ELF-1 (cell line): ENCODE data around the gene EIF3K.
A peak's percentile ranks its signal among the peaks of the same experiment; 100 is the strongest.
"Not testable (repeated sequence)": the region's sequence is repeated elsewhere in the genome, so short reads cannot be mapped to it uniquely, and the experiment has no call there.

Source experiments
- DNase-seq: peaks from one replicate; pipeline ENCODE4 v3.0.0-alpha.2; 2016; ENCODE audit warnings: low read depth, low spot score

Gene EIF3K

GRCh38 chr19:38618590-38619360 lies at the start of gene EIF3K:
EIF3K (plus strand) TSS chr19:38619188; CDS start chr19:38619269, 81 bp downstream.
- peak; percentile 100 for DNase-seq

GRCh38 chr19:38569368-38569983 lies 49.5 kb upstream of the EIF3K start:
- no peak for DNase-seq

GRCh38 chr19:38571682-38572081 lies 47.3 kb upstream of the EIF3K start:
- DNase-seq, result no peak

GRCh38 chr19:38577826-38578225 lies 41.2 kb upstream of the EIF3K start:
- DNase-seq, result no peak

- not testable (repeated sequence) for DNase-seq
Measured at GRCh38 chr19:38579304-38579703, 39.7 kb upstream of the EIF3K start.

- no peak for DNase-seq
Measured at GRCh38 chr19:38580080-38580479, 38.9 kb upstream of the EIF3K start.

- DNase-seq, result no peak
Measured at GRCh38 chr19:38583219-38583984, 35.6 kb upstream of the EIF3K start.

GRCh38 chr19:38583985-38584305 lies 35.0 kb upstream of the EIF3K start:
- no peak for DNase-seq

GRCh38 chr19:38587562-38587961 lies 31.4 kb upstream of the EIF3K start:
- DNase-seq, result no peak

GRCh38 chr19:38588041-38588440 lies 30.9 kb upstream of the EIF3K start:
- DNase-seq, result no peak

- DNase-seq, result peak; percentile 27
Measured at GRCh38 chr19:38592940-38593339, 26.0 kb upstream of the EIF3K start.

- DNase-seq, result peak; percentile 99
Measured at GRCh38 chr19:38596057-38596981, 22.7 kb upstream of the EIF3K start.

- DNase-seq, result no peak
Measured at GRCh38 chr19:38597075-38597474, 21.9 kb upstream of the EIF3K start.

GRCh38 chr19:38599722-38600121 lies 19.3 kb upstream of the EIF3K start:
- DNase-seq, result no peak

- DNase-seq, result not testable (repeated sequence)
Measured at GRCh38 chr19:38602856-38603255, 16.1 kb upstream of the EIF3K start.

- peak; percentile 29 for DNase-seq
Measured at GRCh38 chr19:38606131-38606530, 12.9 kb upstream of the EIF3K start.

GRCh38 chr19:38614289-38614688 lies 4.7 kb upstream of the EIF3K start:
- DNase-seq, result no peak

- no peak for DNase-seq
Measured at GRCh38 chr19:38615007-38615581, 3.9 kb upstream of the EIF3K start.

- no peak for DNase-seq
Measured at GRCh38 chr19:38616265-38616664, 2.7 kb upstream of the EIF3K start.

GRCh38 chr19:38617283-38617763 lies 1.7 kb upstream of the EIF3K start:
- DNase-seq, result no peak
